CD4-positive, alpha-beta T cell treated with Interleukin-4 for 4 hours (primary cell): ENCODE data around the gene TAB2.

ENCODE experiments used
- DNase-seq: peaks from one replicate; pipeline ENCODE4 v3.0.0-alpha.2; 2020

The TAB2 gene

DNA sequence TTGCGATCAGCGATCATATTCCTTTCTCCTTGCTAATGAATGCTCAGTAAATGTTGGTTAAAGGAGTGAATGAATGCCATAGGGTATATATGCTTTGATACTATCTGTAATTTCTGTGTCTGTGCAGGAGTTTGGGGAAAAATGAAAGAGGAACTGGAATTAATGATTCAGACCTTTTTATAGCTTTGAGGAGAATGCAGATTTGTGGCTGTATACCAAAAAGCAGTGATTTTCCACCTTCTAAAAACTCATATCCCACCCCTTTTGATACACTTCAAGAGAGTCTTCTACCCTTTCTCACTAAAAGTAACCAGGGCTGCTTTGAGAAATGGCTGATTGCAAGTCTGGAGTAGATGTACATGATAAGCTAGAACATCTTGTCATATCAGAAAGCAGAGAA, 56.0 kb downstream of the TAB2 start:
- DNase-seq, result no peak

DNA sequence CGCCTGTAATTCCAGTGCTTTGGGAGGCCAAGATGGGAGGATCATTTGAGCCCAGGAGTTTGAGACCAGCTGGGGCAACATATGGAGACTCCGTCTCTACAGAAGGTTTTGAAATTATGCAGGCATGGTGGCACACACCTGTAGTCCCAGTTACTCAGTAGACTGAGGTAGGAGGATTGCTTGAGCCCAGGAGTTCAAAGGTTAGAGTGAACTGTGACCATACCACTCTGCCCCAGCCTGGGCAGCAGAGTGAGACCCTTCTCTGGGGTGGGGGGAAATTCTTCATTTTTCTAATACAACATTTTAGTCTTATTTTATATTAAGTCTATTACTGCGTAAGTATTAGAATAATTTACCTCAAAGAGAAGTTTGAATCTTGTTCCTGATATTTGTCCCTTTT, 62.5 kb downstream of the TAB2 start:
- no peak for DNase-seq

DNA sequence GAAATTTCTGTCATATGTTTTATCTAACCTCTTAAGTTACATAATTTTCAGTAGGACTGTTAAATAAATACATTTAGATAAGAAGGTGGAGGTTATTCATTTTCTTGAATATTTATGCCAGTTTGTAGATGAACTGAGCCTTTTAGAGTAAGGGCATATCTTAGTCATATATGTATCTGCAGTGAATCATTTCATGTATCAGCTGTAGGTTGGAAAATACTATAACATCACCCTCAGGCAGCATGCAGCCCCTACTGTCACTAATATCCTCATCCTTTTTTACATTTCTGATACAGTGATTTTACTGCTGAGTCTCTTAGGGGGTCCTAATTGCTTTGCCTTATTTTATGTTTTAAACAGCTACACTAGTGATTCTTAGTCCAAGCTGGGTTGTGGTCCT, 63.0 kb downstream of the TAB2 start:
- DNase-seq, result no peak

DNA sequence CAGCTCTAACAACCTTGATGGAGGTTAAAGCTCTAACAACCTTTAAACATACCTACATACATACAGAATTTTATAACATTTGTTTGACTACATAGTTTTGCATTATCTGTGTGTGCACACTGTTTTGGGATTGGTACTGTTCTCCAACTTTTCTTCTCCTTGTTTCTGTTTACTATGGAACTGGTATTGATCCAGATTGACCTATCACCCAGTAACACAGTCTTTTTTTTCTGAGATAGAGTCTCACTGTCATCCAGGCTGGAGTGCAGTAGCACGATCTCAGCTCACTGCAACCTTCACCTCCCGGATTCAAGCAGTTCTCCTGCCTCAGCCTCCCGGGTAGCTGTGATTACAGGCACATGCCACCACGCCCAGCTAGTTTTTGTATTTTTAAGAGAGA, 65.9 kb downstream of the TAB2 start:
- DNase-seq, result no peak

DNA sequence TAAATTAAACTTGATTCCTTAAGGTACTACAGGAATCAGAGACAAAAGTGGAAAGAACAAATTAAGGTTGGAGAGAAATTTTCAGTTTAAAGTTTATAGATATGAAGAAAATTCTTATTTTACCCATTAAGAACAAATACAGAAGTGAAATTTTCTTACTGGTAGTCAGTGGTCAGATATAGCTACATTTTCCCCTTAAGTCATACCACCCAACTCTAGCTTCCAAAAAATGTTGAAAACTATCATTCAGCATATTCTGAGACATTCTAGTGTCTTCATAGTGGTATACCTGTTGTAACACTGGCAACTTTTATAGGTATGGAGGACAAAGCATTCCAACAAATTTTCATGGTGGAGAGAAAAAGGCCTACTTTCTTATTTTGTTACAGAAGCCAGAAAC, 67.0 kb downstream of the TAB2 start:
- no peak for DNase-seq

DNA sequence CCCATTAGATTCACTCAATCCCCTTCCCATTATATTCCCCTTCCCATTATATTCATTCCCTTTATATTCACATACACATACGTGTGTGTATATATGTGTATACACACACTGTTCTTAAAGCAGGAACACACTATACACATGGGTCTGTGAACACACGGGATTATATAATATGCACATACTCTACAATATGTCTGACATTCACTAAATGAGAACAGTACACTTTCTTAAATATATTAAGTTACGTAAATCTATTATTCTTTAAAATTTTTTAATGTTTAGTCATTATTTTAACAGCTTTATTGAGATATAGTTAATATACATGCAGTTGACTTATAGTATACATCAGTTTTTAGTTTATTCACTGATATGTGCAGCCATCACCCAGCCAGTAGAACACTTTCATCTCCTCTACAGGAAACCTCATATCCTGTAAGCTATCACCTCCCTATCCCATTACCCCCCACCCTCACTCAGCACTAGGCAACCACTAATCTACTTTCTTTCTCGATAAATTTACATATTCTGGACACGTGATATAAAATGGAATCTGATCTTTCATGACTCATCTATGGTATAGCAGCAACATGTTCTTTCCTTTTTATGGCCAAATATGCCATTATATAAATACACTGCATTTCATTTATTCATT, 68.6 kb downstream of the TAB2 start:
- no peak for DNase-seq

DNA sequence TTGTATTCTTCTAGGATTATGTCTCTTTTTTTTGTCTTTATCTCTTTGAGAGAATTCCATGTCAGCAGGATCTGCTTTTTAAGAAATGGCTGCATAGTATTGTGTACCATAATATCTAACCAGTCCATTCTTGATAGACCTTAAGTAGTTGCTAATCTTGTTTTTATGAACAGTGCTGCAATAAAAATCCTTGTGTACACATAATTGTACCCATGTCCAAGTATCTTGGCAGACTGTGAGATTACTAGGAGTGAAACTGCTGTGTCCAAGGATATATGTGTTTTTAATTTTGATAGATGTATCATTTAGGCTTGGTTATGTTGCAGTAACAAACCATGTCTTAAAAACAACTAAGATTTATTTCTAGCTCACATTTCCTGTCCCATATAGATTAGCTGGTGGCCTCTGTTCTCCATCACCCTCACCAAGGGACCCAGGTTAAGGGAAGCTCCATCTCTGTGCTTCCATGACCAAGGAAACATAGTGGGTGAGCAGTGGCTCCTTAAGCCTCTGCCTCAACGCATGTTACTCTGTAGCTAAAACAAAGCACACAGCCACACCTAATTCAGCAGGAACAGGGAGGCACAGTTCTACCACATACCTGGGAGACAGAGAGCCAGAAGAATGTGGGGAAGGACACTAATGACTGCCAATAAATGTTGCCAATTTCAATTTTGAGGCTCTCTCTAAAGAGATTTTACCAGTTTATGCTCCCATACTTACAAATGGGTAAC, 70.4 kb downstream of the TAB2 start:
- DNase-seq, result no peak

DNA sequence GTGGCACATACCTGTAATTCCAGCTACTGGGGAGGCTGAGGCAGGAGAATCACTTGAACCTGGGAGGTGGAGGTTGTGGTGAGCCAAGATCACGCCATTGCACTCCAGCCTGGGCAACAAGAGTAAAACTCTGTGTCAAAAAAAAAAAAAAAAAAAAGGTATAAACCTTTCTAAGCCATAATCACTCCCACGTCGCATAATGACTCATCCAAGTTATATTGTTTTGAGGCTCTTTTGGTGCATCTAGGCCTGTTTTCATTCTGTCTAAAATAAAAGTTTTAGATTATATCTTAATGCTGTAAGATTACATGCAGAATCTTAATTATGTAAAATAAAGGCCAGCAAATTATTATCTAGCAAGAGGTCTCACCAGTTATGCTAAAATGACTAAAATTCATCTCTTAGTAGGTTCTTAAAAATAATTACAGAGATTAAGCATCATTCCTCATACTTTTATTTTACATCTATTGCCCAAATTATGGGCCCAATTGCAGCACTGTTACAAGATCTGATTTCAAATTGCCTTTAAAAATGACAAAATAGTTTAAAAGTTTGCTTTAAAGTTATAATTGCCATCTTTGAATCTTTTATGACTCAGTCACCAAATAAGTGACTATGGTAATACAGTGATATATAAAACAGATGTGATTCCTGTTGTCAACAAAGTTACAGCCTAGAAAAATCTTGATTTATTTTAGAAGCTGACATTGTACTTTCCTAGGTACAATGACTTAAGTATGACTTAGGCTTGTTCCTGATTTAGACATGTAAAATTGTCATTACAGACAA, 72.2 kb downstream of the TAB2 start:
- DNase-seq, result peak; percentile 30

DNA sequence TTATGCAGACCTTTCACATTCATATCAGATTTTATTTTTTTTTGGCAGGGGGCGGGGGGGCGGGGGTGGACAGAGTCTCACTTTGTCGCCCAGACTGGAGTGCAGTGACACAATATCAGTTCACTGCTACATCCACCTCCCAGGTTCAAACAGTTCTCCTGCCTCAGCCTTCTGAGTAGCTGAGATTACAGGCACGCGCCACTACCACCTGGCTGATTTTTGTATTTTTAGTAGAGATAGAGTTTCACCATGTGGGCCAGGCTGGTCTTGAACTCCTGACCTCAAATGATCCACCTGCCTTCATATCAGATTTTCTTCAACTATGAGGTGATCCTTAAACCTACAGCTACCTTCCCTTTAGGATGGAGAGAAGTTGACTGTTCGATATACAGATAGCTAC, 74.6 kb downstream of the TAB2 start:
- no peak for DNase-seq

DNA sequence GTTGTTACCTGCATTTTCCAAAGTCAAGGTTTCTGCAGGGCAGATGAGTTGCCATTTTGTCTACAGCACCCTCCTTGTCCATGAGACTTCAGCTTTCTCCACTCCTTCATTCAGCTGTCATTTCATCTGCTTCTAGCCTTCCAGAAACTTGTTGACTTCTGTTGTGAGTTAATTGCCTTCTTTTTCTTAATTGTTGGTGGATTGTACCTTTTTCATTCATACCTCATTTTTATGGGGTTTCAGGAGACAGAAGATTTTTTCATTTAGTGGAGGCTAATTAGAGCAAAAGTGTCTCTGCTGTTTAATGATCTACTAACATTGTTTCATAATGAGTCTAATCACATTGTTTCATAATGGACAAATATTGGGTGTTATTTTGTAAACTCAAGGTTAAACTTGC, 75.0 kb downstream of the TAB2 start:
- no peak for DNase-seq

DNA sequence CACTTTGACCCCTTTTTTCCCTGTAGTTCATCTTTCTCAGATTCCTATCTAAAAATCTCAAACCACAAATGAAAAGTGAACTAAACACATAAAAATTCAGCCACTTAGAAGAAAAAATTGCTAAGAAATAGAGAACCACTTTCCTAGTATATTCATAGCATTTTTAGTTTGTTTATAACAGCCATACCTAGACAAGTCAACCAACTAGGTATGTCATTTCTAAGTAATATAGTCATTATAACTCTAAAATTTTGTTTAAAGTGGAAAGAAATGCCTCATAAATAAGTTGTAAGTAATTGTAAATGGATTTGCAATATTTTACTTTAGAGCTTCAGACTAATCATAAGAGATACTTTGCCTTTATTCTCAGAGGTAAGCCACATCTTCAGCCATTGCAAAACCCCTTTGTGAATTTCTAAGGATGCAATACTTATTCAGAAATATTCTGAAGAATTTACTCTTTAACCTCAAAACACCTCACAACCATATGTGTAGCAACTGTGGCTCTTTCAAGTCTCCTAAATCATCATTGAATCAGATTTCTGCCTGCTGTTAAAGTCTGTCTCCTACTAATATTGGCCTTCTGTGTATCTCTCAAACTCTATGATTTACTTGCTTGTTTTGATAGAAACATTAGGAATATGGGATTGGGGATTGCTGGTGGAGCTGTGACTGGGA, 75.6 kb downstream of the TAB2 start:
- DNase-seq, result peak; percentile 37

DNA sequence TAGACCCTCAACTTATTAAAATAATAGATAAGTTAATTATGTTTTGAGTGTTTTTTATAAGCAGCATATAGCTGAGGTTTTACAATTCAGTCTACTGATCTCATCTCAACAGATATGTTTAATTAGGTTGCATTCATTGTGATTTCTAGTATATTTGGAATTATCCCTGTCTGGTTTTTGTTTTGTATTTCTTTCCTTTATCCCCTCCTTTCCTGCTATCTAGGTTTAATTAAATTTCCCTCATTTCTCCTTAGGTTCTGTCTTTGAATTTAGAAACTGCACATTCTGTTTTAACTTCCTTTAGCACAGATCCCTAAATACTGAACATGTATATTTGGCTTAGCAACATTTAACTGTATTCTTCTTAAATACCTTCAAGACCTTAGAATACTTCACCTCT, 77.7 kb downstream of the TAB2 start:
- DNase-seq, result no peak

DNA sequence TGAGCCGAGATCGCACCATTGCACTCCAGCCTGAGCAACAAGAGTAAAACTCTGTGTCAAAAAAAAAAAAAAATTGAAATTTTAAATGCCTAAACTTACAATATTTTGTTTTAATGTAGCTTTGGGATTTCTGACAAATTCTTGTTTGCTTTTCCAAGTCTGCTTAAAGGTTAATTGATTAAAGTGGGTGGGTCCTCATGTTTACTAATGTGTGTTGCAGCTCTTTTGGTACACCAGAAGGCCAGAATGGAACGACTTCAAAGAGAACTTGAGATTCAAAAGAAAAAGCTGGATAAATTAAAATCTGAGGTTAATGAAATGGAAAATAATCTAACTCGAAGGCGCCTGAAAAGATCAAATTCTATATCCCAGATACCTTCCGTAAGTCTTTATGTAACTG, 79.9 kb downstream of the TAB2 start:
- no peak for DNase-seq

DNA sequence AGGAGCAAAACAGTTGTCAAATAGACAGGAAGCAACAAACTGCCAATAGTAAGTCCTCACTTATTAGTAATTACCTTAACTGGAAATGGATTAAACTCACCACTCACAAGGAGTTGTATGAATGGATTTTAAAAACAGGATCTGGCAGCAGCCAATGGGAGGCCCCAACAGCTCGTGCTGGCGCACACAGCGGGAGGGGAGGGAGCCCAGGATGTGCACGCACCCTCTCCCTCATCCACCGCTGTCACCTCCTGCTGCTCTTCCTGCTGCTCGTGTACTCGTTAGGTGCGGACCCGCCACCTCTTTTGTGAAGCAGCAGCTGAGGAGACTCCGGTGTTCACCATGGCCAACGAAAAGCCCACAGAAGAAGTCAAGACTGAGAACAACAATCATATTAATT, 82.5 kb downstream of the TAB2 start, which contains the start of gene SUMO4:
Gene SUMO4 (plus strand): TSS at position 213 of the 400 bp plus-strand sequence. CDS start 130 bp downstream, at position 343.
- no peak for DNase-seq

DNA sequence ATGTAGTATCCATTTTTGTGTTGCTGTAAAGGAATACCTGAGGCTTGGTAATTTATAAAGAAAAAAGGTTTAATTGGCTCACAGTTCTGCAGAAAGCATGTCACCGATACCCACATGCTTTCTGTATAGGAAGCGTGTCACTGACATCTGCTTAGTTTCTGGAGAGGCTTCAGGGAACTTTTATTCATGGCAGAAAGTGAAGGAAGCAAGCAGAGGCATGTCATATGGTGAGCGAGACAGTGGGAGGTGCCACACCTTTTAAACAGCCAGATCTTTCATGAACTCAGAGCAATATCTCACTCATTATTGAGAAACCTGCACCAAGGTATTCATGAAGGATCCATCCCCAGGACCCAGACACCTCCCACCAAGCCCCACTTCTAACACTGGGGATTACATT, 86.0 kb downstream of the TAB2 start:
- DNase-seq, result no peak

DNA sequence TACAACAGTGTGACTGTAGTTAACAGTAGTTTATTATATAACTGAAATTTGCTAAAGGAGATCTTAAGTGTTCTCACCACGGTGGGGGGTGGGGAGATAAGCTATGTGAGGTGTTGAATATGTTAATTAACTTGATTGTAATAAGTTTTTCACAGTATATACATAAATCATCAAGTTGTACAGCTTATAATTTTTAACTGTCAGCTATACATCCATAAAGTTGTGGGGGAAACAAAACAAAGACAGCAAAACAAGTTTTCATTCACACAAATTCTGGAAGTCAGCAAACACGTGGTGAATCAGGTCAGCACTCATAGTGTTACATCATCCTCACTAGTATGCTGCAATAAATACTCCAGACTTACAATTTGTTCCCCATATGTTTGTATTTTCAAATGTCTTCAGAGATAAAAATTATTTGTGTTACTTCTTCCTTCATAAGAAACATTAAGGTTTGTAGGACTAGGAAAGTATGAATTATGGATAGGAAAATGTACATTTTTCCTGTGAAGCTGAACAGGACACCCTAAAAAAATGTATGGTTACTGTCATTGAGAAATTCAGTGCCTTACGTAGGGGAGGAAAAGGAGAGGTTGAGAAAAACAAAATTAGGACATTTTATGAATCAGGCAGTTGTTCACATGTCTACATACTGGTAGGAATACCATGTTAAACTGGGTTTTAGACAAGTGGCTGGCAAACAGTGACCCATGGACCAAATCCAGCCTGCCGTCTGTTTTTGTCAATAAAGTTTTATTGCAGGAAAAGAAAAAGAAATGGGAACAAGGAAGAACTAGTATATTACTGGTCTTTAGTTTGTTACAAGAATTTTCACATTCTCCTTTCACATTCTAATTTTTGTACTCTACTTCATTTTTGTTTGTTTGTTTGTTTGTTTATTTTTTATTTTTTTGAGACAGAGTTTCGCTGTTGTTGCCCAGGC, 88.6 kb downstream of the TAB2 start:
- no peak for DNase-seq

DNA sequence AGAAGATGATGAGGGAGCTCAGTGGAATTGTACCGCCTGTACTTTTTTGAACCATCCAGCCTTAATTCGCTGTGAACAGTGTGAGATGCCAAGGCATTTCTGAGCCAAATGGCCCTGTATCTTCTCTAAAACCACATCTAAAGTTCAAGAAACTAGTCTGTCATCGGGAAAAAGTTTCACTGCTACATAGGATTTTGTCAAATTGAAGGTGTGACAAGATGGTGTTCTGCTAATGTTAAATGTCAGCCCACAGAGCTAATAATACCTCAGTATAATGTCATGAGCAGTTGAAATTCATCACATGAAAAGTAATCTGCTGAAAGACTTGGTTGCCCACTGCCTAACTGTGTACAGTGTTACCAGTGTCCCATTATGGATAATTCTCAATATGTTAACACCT, 92.1 kb downstream of the TAB2 start:
- DNase-seq, result no peak

DNA sequence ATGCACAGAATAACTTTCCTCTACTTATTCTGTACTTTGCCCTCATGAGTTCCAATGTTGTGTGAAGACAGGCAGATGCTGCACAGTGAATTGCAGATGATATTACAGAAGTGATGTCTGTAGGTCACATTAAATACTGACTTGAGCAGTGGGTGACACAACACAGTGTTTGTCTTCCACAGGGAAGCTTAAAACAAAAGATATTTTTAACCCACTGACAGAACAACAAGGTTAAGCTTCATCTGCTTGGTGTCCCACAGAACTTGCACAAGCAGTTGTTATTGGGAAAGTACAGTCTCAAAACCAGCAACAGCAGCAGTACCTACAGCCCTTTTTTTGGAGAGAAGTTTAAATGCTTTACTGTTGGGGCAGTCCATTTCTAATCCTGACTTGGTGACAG, 93.0 kb downstream of the TAB2 start:
- no peak for DNase-seq

DNA sequence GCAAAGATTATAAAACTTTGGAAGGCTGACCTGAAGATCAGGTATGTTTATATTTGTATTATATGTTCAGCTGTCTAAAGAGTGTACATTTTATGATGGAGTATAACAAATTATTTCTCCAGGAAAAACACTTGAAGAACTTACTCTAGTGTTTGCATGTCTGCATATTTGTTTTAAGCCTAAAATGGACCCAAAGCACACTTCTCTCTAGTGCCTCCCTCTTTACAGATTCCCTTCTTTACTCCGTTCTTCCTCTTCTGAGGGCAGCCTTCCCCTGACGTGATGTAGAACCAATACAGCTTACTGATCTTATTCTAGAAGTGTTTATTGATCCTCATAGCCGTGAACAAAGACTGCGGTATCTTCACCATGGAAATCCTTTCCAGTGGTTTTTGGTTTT, 96.5 kb downstream of the TAB2 start:
- DNase-seq, result no peak

DNA sequence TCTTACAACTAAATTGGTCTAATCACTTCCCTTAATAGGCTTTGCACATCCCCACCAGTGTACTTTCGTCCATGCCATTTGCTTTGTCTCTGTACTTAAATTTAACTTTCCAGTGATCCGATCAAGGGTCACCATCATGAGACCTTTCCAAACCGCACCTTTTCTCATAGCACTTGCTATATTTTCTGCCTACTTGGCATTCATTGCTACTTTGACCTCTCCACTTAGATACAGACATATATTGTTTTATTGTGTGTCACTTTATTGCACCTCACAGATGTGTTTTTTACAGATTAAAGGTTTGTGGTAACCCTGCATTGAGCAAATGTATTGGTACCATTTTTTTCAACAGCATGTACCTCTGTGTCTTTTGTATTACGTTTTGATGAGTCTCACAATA, 97.3 kb downstream of the TAB2 start:
- no peak for DNase-seq

DNA sequence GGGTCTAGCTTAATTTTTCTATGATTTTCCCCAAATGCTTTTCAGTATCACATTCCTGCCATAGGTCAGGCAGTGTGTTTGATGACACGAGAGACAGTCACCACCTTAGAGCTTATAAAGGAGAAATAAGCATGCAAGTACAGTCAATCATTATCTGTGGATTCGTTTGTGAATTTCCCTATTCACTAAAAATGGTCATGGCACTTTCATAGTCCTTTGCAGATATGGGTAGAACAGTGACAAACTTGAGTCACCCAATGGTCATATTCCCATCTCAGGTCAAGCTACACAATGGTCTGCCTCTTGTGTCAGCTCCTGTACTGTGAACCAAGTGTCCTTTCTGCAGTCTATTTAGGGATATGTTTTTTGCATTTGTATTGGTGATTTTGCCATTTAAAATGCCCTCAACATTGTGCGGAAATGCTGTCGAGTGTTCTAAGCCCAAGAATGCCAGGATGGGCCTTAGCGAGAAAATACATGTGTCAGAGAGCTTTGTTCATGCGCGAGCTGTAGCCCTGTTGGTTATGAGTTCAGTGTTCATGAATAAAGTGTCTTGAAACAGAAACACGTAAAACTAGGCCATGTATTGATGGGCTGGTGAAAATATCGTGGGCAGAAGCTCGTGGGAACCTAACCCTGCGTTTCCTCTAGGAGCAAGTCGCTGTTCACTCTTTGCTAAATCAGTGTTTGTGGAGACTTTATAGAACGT, 102.3 kb downstream of the TAB2 start:
- no peak for DNase-seq

DNA sequence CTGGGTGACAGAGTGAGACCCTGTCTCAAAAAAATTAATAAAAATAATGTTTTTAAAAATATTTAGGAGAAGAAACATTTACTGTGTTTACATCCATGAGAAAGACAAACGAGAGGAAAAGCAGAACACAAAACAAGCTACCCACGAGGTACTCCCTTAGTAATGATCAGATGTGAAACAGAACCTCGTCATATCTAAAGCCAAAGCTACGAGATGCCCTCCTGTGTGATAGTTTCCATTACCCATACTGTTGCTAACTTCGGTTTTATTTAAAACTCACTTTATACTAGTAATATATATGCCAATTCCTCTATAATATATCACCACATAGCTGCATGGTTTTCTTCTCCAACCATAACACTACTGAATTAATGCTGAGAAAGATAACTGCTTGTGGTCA, 103.6 kb downstream of the TAB2 start:
- no peak for DNase-seq
